ENCODE data around the gene NFKBIL1.
A peak's percentile ranks its signal among the peaks of the same experiment; 100 is the strongest.

DNA sequence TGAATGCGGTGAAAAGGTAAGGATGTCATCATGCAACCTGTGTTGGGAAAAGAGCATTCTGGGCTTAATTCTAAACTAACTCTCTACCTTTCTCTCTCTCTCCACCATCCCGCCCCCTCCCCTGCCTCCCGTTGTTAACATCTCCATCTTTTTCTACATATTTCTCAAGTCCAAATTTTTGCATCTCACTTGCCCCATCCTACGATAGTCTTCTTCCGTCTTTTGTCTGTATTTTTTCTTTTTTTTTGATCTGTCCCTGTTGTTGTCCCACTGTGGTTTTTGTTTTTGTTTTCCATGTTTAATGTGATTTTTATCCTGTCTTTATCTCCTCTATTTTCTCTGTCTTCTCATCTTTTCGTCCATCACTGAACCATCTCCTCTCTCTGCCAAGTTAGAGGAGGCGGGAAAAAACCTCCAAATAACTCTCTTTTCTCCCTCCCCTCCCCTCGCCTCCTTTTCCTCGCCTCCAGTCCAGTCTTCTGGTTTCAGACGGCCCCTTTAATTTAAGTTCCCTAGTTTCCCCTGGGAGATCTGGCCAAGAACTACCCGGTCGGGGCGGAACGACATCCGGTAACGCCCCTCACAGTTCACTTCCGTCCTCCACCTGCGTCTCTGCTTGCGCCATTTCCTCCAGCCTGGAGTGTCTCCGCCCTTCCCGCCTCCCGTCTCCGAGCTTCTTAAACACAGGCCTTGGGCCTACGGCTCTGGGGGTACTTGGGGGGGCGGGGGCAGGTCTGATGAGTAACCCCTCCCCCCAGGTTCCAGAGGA is at the start of gene NFKBIL1:
- TF ChIP-seq CTCF (IDR thresholded peaks at IDR 0.05; ENCODE audit: low read depth, low read length) (no peak), POLR2A (IDR thresholded peaks at IDR 0.05; ENCODE audit: extremely low read depth, insufficient read length) (peak; percentile 28), MYC (IDR thresholded peaks at IDR 0.05; ENCODE audit: low read depth, low read length) (peak; percentile 74)

Measured in NB4 (cell line).